Measurements from ENCODE around the gene KCNQ1. TPM values are rescaled to one million over a fixed set of nuclear protein-coding genes. Genes with fewer than 3 reads are reported as not detected.
A peak's percentile ranks its signal among the peaks of the same experiment; 100 is the strongest.

KCNQ1 gene
- total RNA-seq, 2 donors from 2014 or later: 51.4 to 55.8 TPM

GRCh38 chr11:2441171-2441570 is 3.6 kb upstream of the KCNQ1 start:
- Histone ChIP-seq H3K27me3 (no peaks in the 10 kb centered on the region), H3K4me1 (peaks cover 19% of the 10 kb centered on the region), H3K9ac (ENCODE audit: low read depth in 2 of 2, low read length in 2 of 2) (peak overlapping the region in 1 of 2 donors; percentile 49), H3K27ac (no peak overlapping the region), H3K9me3 (no peaks in the 10 kb centered on the region), H3K36me3 (no peaks in the 10 kb centered on the region), H3K4me3 (no peak overlapping the region)
- peak; percentile 88 for DNase-seq
- intact Hi-C loops (cut with DNase I): no loop called here
- TF ChIP-seq, protein P1, sequence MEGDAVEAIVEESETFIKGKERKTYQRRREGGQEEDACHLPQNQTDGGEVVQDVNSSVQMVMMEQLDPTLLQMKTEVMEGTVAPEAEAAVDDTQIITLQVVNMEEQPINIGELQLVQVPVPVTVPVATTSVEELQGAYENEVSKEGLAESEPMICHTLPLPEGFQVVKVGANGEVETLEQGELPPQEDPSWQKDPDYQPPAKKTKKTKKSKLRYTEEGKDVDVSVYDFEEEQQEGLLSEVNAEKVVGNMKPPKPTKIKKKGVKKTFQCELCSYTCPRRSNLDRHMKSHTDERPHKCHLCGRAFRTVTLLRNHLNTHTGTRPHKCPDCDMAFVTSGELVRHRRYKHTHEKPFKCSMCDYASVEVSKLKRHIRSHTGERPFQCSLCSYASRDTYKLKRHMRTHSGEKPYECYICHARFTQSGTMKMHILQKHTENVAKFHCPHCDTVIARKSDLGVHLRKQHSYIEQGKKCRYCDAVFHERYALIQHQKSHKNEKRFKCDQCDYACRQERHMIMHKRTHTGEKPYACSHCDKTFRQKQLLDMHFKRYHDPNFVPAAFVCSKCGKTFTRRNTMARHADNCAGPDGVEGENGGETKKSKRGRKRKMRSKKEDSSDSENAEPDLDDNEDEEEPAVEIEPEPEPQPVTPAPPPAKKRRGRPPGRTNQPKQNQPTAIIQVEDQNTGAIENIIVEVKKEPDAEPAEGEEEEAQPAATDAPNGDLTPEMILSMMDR (IDR thresholded peaks at IDR 0.05): no peak

GRCh38 chr11:2442589-2442988 is 2.2 kb upstream of the KCNQ1 start:
- Histone ChIP-seq H3K9me3 (no peaks in the 10 kb centered on the region), H3K4me3 (no peak overlapping the region), H3K27ac (no peak overlapping the region), H3K27me3 (no peaks in the 10 kb centered on the region), H3K4me1 (peaks cover 32% of the 10 kb centered on the region), H3K9ac (ENCODE audit: low read depth in 2 of 2, low read length in 2 of 2) (no peak overlapping the region), H3K36me3 (no peaks in the 10 kb centered on the region)
- TF ChIP-seq, protein P1 (IDR thresholded peaks at IDR 0.05): no peak
- peak; percentile 47 for DNase-seq
- intact Hi-C loops (cut with DNase I): no loop called here

DNA sequence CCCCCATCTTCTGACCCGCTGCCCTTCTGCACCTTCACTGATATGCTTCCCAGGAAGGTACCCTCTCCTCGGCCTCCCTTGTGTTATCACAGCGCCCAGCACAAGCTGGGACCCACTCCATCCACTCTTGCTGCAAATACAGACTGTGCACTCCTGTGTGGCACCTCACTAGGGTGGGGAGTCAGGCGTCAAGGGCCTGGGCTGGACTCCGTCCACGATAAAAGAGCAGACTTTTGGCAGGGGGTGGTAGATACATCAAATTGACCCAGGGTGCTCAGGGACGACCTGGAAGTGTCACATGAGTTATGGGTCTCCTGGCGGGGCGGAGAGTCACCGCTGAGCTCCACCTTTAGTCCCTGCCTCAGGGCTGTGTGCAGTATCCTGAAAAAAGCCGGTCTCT is 1.4 kb upstream of the KCNQ1 start:
- Histone ChIP-seq H3K9me3 (no peaks in the 10 kb centered on the region), H3K27ac (peak overlapping the region; percentile 17), H3K4me3 (peak overlapping the region; percentile 48), H3K9ac (ENCODE audit: low read depth in 2 of 2, low read length in 2 of 2) (peak overlapping the region in 1 of 2 donors; percentile 71), H3K36me3 (no peaks in the 10 kb centered on the region), H3K4me1 (peaks cover 33% of the 10 kb centered on the region), H3K27me3 (no peaks in the 10 kb centered on the region)
- TF ChIP-seq, protein P1 (IDR thresholded peaks at IDR 0.05): no peak
- DNase-seq: peak; percentile 46
- intact Hi-C loops (cut with DNase I): no loop called here

- intact Hi-C loops (cut with DNase I): no loop called here
- DNase-seq: peak; percentile 85
- H3K4me3 ChIP-seq: peak within 1 kb of the TSS; percentile 49
- peak within 1 kb of the TSS; percentile 43 for H3K27ac ChIP-seq
- TF ChIP-seq, protein P1 (IDR thresholded peaks at IDR 0.05): no peak
- no peaks in the 10 kb centered on the region for H3K27me3 ChIP-seq
- H3K9ac ChIP-seq (ENCODE audit: low read depth in 2 of 2, low read length in 2 of 2): peak within 1 kb of the TSS; percentile 48 to 79
- H3K36me3 ChIP-seq: no peaks in the 10 kb centered on the region
- H3K4me1 ChIP-seq: peaks cover 33% of the 10 kb centered on the region
- no peaks in the 10 kb centered on the region for H3K9me3 ChIP-seq
Observed at GRCh38 chr11:2443881-2444820, 657 bp upstream of the KCNQ1 start, which contains the start of gene TRPM5. TRPM5 (minus strand) TSS chr11:2444514; CDS start chr11:2423036, 21,478 bp downstream.

GRCh38 chr11:2445746-2446551 is 1.1 kb downstream of the KCNQ1 start:
- Histone ChIP-seq H3K4me3 (peak overlapping the region; percentile 49), H3K27ac (peak overlapping the region; percentile 43), H3K9ac (ENCODE audit: low read depth in 2 of 2, low read length in 2 of 2) (peak overlapping the region; percentile 48 to 79), H3K36me3 (no peaks in the 10 kb centered on the region), H3K27me3 (no peaks in the 10 kb centered on the region), H3K4me1 (peaks cover 33% of the 10 kb centered on the region), H3K9me3 (no peaks in the 10 kb centered on the region)
- TF ChIP-seq, protein P1 (IDR thresholded peaks at IDR 0.05): no peak
- intact Hi-C loops (cut with DNase I): no loop called here
- peak; percentile 55 for DNase-seq
